ENCODE data around the gene HIGD1C. TPM values are rescaled to one million over a fixed set of nuclear protein-coding genes. Genes with fewer than 3 reads are reported as not detected.
"Not testable (repeated sequence)": the region's sequence is repeated elsewhere in the genome, so short reads cannot be mapped to it uniquely, and the experiment has no call there.

The HIGD1C gene
- polyA plus RNA-seq, 1 donor from 2014 or later, result 1.4 TPM

DNA sequence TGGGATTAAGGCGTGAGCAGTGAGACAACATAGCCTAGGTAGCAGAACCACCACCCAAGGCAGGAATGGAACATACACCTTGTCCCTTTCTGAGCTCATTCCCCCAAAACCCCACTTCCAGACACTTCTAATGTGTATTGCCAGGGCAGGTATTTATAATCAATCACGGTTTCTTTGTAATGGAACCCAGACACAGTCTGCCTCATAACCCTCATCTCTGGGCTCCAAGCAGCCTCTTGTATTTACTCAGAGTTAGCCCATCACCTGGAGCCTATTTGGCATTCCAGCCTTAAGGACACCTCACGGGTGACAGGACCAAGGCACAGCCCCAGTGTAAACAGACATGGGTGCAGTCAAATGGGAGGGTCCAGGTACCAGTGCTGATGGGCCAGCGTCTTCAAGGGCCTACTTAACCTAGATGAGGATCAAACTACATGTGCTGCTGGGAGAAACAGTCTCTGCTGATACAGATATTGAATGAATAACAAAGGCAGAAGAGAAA lies 2.5 kb upstream of the HIGD1C start:
- peaks cover 0 to 4% (median 0%) of the 10 kb centered on the region in 3 donors for H3K4me1 Mint-ChIP-seq
- no peaks in the 10 kb centered on the region for H3K9me3 Mint-ChIP-seq
- H3K27ac Mint-ChIP-seq, result no peak overlapping the region
- peaks cover 3% of the 10 kb centered on the region for H3K36me3 Mint-ChIP-seq
- H3K4me3 Mint-ChIP-seq, result no peak overlapping the region
- H3K27me3 Mint-ChIP-seq, result no peaks in the 10 kb centered on the region

DNA sequence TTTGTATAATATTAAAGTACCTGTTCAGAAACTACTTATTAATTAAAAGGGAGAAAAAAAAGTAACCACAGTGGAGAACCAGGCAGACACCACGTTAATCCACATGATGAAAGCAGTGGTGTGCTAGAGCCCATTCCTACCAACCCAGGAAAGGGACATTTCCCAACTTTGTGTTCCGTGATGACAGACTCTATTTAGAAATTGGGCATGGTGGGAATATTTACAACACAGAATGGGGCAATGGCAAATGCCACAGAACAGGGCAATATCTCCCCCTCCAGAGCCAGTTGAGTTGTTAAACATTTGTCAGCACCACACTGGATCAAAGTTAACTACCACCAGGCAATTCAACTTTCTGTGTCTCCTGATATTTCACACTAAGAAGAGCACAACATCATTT lies 1.2 kb upstream of the HIGD1C start:
- H3K27ac Mint-ChIP-seq, result no peak overlapping the region
- H3K27me3 Mint-ChIP-seq, result no peaks in the 10 kb centered on the region
- peaks cover 3% of the 10 kb centered on the region for H3K36me3 Mint-ChIP-seq
- no peaks in the 10 kb centered on the region for H3K9me3 Mint-ChIP-seq
- peaks cover 0 to 4% (median 0%) of the 10 kb centered on the region in 3 donors for H3K4me1 Mint-ChIP-seq
- H3K4me3 Mint-ChIP-seq, result no peak overlapping the region

DNA sequence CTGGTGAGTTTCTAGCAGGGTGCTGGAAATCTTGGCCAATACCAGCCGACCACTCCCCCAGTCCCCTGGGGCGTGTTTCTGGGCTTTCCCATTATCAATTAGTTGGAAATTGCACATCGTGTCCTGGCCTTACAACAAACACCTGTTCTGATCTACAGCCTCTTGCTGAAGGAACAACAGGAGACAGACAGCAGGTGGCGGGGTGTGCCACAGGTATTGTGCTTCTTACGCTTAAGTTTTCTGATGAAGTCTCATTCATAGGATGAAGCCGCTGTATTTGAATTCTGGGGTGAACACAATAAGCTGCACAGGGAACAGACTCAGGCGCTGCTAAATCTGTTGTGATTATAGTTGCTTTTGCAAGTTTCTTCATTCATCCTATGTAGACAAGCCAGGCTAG lies 703 bp downstream of the HIGD1C start:
- peak overlapping the region in 1 of 3 donors; percentile 50 for H3K27ac Mint-ChIP-seq
- peaks cover 3% of the 10 kb centered on the region for H3K36me3 Mint-ChIP-seq
- no peaks in the 10 kb centered on the region for H3K27me3 Mint-ChIP-seq
- no peaks in the 10 kb centered on the region for H3K9me3 Mint-ChIP-seq
- no peak overlapping the region for H3K4me3 Mint-ChIP-seq
- H3K4me1 Mint-ChIP-seq, result peaks cover 2 to 6% (median 3%) of the 10 kb centered on the region in 3 donors

DNA sequence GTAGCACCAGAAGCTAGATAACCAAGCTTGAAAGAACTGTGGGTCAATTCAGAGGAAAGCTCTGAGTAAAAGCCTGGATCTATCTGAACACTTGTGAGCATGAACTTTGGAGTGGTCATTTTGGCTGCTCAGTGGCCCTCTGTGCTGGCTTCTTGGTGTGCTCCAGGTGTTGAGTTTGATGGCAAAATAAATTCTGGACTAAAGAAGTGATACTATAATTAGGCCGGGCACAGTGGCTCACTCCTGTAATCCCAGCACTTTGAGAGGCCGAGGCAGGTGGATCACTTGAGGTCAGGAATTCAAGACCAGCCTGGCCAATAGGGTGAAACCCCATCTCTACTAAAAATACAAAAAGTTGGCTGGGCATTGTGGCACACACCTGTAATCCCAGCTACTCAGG lies 2.4 kb downstream of the HIGD1C start:
- H3K27me3 Mint-ChIP-seq, H3K27ac Mint-ChIP-seq, H3K9me3 Mint-ChIP-seq, H3K4me1 Mint-ChIP-seq, H3K36me3 Mint-ChIP-seq, H3K4me3 Mint-ChIP-seq: not testable (repeated sequence)

DNA sequence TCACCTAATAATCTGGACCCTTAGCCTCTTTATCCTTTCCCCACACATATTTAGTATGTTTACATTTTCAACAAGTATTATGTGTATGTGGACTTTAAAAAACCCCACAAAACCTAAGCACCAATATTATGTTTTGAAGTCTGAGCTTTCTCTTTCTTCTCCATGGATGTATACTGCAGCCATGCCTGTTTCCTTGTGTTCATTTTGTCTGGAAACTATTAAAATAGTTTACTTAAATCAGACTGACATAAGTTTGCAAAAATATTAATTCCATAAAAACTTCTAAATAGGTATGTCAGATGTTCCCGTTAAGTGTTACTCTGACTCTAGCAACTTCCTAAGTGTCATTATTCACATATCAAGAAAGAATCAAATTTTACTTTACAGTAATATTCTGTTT lies 2.9 kb downstream of the HIGD1C start:
- Mint-ChIP-seq H3K27me3 (no peaks in the 10 kb centered on the region), H3K9me3 (no peaks in the 10 kb centered on the region), H3K27ac (no peak overlapping the region), H3K4me1 (peaks cover 2 to 8% (median 4%) of the 10 kb centered on the region in 3 donors), H3K4me3 (no peak overlapping the region), H3K36me3 (peaks cover 3% of the 10 kb centered on the region)

DNA sequence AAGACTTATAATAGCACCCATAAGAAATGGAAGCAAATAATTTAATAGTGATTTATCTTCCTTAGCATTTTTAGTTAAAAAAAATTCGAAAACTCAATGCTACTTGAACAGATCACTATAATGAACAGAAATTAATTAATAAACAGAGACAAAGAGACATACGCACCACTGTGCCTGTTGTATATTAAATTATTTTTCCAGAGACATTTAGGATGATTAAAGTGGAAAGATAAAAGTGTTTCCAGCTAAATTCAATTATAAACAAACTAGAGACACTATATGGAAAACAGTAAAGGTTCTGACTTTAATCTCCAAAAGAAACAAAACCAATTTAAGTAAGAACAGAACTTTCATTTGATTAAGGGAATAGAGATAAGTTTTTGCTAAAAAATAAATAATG lies 3.4 kb downstream of the HIGD1C start:
- peaks cover 2 to 9% (median 4%) of the 10 kb centered on the region in 3 donors for H3K4me1 Mint-ChIP-seq
- no peaks in the 10 kb centered on the region for H3K27me3 Mint-ChIP-seq
- peaks cover 3% of the 10 kb centered on the region for H3K36me3 Mint-ChIP-seq
- H3K9me3 Mint-ChIP-seq, result no peaks in the 10 kb centered on the region
- no peak overlapping the region for H3K27ac Mint-ChIP-seq
- no peak overlapping the region for H3K4me3 Mint-ChIP-seq

DNA sequence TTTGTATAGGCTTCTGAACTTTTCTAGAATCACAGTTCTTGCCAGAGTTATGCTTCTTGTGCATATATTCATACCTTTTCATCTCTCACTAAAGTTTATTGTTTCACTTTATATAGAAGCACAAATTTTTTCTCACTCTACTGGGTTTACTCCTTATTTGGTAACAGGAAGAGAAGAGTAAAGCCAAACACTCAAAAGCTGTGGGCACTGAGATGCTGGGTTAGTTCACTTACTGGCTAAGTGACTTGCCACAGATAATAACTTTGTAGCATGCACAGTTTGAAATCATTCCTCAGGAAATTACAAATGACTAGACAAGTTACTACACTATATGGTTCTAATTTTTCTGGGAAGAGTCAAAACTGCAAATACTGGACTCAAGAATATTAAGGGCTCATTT lies 7.8 kb downstream of the HIGD1C start:
- H3K9me3 Mint-ChIP-seq, result no peaks in the 10 kb centered on the region
- peaks cover 2 to 9% (median 4%) of the 10 kb centered on the region in 3 donors for H3K4me1 Mint-ChIP-seq
- H3K4me3 Mint-ChIP-seq, result no peak overlapping the region
- no peaks in the 10 kb centered on the region for H3K36me3 Mint-ChIP-seq
- no peak overlapping the region for H3K27ac Mint-ChIP-seq
- H3K27me3 Mint-ChIP-seq, result no peaks in the 10 kb centered on the region

DNA sequence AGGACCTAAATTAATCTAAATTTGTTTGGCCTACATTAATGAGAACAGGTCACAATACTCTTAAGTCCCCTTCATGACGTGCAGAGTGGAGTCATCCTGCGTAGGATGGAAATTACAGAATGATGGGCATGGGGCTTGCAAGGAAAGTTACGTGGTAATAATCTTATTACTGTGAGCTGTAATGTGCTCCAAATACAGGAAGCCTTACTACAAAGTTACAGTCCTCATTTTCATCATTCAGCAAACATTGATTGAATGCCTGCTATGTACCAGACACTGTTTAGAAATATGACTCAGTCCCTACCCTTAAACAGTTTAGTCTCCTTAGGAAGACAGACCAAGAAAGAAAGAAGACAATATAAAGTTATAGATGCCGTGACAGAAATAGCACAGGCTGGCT lies 9.4 kb downstream of the HIGD1C start:
- no peaks in the 10 kb centered on the region for H3K9me3 Mint-ChIP-seq
- no peak overlapping the region for H3K27ac Mint-ChIP-seq
- H3K4me1 Mint-ChIP-seq, result peaks cover 0 to 9% (median under 1%) of the 10 kb centered on the region in 3 donors
- H3K36me3 Mint-ChIP-seq, result no peaks in the 10 kb centered on the region
- H3K4me3 Mint-ChIP-seq, result no peak overlapping the region
- no peaks in the 10 kb centered on the region for H3K27me3 Mint-ChIP-seq

DNA sequence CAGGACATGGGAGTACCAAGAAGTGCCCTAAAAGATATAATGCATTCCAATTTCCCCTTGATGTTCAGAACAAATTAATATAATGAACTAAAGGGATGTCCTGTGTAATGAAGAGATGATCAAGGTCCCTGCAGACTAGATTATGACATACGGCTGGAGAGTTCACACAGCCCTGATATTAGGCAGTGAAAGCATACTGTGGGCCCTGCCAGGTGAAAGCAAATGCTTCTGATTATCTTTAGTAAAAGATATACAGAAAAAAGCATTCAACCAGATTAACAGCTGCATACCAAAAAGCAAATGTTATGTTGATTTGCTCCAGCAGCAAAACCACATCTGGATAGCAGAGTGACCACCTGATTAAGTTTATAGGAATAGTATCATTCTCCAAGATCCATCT lies 12.1 kb downstream of the HIGD1C start:
- H3K4me1 Mint-ChIP-seq, result peaks cover 0 to 5% (median 0%) of the 10 kb centered on the region in 3 donors
- no peak overlapping the region for H3K27ac Mint-ChIP-seq
- H3K9me3 Mint-ChIP-seq, result no peaks in the 10 kb centered on the region
- peaks cover 2% of the 10 kb centered on the region for H3K36me3 Mint-ChIP-seq
- H3K4me3 Mint-ChIP-seq, result no peak overlapping the region
- no peaks in the 10 kb centered on the region for H3K27me3 Mint-ChIP-seq

DNA sequence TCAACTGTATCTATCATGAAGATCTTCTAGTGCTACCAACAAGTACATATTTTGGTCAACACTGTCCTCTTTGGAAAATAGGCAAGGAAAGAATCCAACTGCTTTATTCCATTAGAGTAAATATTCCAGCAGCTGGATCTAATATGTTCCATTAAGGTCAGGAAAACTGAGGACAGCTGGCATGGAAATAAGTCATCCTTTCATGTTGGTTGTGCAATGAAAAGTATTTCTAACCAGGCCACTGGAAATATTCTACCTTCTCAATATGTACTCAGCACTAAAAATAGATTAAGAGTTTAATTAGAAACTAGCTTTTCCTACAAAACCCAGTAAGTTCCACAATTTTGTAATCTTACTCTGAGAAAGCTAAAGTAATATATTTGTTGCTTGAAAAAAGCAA lies 19.6 kb downstream of the HIGD1C start:
- peaks cover 16% of the 10 kb centered on the region for H3K36me3 Mint-ChIP-seq
- peaks cover 0 to 2% (median 0%) of the 10 kb centered on the region in 3 donors for H3K9me3 Mint-ChIP-seq
- H3K4me3 Mint-ChIP-seq, result no peak overlapping the region
- H3K4me1 Mint-ChIP-seq, result no peaks in the 10 kb centered on the region
- no peaks in the 10 kb centered on the region for H3K27me3 Mint-ChIP-seq
- H3K27ac Mint-ChIP-seq, result no peak overlapping the region

DNA sequence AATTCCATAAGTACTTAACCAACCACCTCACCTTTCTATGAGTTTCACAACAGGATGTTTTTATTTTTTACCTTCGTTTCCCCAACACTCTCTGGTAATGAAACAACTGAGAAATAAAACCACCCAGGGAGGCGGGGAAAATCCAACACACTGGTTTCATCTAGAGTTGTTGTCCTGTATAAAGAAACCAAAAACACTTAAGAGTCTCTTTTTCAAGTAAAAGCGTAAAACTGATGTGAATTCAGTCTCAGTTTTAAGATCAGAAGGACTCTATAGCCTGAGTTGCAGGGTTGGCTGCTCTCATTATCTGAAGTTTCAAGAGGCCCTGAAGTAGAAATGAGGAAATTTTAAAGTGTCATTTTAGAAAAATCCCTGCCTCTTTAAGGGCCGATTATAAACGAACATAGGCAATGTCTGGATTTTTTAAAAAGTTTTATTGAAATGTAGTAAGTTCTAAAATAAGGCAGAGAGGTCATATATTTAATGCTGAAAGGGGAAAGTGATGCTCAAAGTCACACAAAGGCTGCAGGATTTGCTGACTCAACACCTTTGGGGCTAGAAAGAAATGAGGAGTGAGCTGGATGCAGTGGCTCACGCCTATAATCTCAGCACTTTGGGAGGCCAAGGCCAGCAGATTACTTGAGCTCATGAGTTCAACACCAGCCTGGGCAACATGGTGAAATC lies 27.2 kb downstream of the HIGD1C start:
- Mint-ChIP-seq H3K9me3 (no peaks in the 10 kb centered on the region), H3K27me3 (no peaks in the 10 kb centered on the region), H3K27ac (no peak overlapping the region), H3K4me1 (peaks cover 3 to 6% (median 4%) of the 10 kb centered on the region in 3 donors), H3K4me3 (peak overlapping the region in 1 of 4 donors; percentile 51), H3K36me3 (peaks cover 5% of the 10 kb centered on the region)

DNA sequence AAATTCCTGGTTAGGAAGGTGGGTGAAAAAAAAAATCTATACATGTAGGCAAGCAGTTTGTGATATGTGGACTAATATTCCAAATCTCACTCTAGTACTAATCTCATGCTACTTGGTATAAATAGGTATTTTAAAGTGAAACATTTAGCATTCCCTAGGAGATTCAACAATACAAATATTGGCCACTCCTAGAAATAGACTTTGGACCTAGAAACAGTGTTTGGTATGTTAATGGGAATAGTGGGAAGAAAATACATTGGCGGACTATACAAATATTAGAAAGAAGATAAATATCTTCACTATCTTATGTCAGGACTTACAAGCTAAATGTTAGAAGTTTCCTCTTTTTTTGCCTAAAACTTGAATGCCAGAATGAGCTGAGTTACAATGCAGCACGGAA lies 28.2 kb downstream of the HIGD1C start:
- no peaks in the 10 kb centered on the region for H3K9me3 Mint-ChIP-seq
- H3K4me3 Mint-ChIP-seq, result no peak overlapping the region
- H3K36me3 Mint-ChIP-seq, result peaks cover 5% of the 10 kb centered on the region
- H3K27ac Mint-ChIP-seq, result no peak overlapping the region
- no peaks in the 10 kb centered on the region for H3K27me3 Mint-ChIP-seq
- peaks cover 3 to 6% (median 6%) of the 10 kb centered on the region in 3 donors for H3K4me1 Mint-ChIP-seq

DNA sequence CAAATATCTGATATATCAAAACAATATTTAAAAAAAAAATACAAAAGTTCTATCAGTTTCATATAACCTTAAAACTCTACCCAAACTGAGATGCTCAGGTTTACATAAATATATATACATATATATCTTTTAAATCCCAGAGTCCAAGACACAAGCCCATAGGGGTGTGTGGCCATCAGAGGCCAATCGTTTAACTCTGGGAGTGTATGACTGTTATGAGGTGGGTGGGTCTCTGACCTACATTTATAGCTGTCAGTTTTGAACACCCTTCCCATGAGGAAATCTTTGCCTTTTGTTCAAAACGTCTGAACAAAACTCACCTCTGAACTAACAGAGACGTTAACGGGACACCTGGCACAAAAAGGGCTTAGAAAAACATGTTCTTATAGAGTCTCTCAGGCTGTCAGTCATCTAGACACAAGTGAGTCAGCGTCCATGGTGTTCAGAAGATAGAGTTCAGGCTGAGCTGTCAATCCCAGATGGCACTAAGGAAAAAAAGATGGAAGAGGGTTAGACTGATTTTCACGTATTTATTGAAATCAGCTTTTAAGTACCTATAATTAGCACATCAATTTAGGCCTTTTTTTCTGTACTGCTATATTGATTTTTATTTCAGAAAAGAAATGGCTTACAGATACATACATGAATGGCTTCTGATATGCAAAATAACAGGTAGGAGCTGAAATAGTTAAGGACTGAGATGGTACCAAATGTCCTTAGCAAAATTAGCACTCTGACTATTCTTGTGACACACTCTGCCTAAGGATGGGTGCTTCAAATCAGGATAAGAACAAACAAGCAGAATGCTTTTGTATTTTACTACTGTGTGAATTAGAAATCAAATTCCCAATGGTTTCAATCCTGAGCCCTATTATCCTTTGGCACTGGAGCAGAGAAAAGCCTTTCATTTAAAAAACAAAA lies 29.2 kb downstream of the HIGD1C start:
- peaks cover 3 to 6% (median 6%) of the 10 kb centered on the region in 3 donors for H3K4me1 Mint-ChIP-seq
- no peak overlapping the region for H3K4me3 Mint-ChIP-seq
- peaks cover under 1% of the 10 kb centered on the region for H3K36me3 Mint-ChIP-seq
- no peaks in the 10 kb centered on the region for H3K27me3 Mint-ChIP-seq
- H3K27ac Mint-ChIP-seq, result no peak overlapping the region
- no peaks in the 10 kb centered on the region for H3K9me3 Mint-ChIP-seq

DNA sequence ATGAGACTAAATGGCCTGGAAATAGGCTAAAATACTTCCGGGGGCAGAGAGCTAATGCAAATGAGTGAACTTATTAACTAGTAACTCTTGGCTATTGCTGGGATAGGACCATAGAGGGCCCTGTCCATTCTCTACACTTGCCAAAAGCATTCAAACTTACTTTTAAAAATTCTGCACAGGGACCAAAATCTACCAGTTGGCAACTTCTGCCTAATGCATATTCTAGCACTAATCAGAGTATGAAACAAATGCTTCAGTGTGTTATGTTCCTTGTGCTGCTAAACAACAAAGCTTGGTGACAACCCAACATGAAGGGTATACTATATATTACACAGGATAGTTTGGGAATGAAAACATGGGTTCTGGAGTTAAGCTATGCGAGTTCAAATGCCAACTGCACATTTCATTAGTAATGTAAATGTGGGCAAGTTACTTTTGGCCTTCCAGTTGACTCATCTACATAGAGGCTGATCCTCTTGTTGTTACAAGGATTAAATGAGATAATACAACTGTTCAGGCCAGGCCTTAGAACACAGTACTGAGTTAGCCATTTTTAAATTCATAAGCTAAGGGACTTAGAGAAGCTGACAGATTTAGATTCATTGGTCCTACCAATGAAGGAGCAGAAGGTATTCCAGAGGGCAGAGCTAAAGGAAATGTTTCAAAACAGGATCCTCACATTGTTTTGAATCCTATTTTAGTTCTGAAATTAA lies 32.4 kb downstream of the HIGD1C start:
- Mint-ChIP-seq H3K36me3 (peaks cover 5% of the 10 kb centered on the region), H3K9me3 (no peaks in the 10 kb centered on the region), H3K27ac (no peak overlapping the region), H3K4me1 (peaks cover 5 to 7% (median 5%) of the 10 kb centered on the region in 3 donors), H3K27me3 (no peaks in the 10 kb centered on the region), H3K4me3 (no peak overlapping the region)

DNA sequence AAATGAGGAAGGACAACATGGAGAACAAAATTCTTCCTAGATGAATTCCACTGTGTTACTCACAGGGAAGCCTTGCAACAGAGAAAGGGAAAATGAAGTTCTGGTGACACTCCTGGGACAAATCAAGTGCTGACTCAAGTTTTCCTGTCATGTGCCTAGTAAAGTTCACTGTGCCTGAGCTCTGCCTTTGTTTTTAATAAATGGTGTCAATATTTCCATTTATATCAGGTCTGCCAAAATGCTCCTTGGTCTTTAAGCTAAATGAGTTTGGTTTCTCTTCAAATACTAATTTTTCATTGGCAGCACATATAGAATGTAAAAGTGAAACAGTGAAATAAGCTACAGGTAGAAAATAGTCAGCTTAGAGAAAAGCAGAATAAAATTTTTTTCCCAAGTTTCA lies 33.0 kb downstream of the HIGD1C start:
- Mint-ChIP-seq H3K27me3 (no peaks in the 10 kb centered on the region), H3K4me3 (no peak overlapping the region), H3K4me1 (peaks cover 3 to 7% (median 5%) of the 10 kb centered on the region in 3 donors), H3K9me3 (no peaks in the 10 kb centered on the region), H3K27ac (peak overlapping the region in 1 of 3 donors; percentile 26), H3K36me3 (peaks cover 6% of the 10 kb centered on the region)
